Keratinocyte (primary cell): Measurements from ENCODE around the gene ROBO2.

Source experiments
- CTCF ChIP-seq, 3 experiments: IDR thresholded peaks in 1 of 3; conservative IDR thresholded peaks in 1 of 3; optimal IDR thresholded peaks in 1 of 3; 2 replicates in 2 of 3; 3 replicates in 1 of 3; pipeline versions ENCODE3 to v1.5.1; 2011; ENCODE audit warnings: low read length in 3 of 3, mild to moderate bottlenecking in 3 of 3, moderate library complexity in 2 of 3, control low read depth in 1 of 3, inconsistent platforms in 1 of 3; ENCODE audit not compliant: insufficient read depth in 2 of 3; ENCODE audit errors: extremely low read depth in 1 of 3
- EZH2 ChIP-seq: IDR thresholded peaks from one replicate; pipeline ENCODE4 v1.6.1; 2012; ENCODE audit warnings: inconsistent platforms, mild to moderate bottlenecking, low read length, moderate library complexity

- TF ChIP-seq EZH2 (no peak), CTCF (optimal IDR thresholded peaks at IDR 0.05 in 1 of 3, IDR thresholded peaks at IDR 0.05 in 1 of 3, conservative IDR thresholded peaks at IDR 0.05 in 1 of 3; ENCODE audit: extremely low read depth in 1 of 3, insufficient read depth in 2 of 3, low read length in 3 of 3) (no peak)
Measured at GRCh38 chr3:77412021-77412438, 372.1 kb downstream of the ROBO2 start.
